Right lobe of liver (tissue), 4 donors: ENCODE measurements around the gene DOCK3.

Experiments
- POLR2A ChIP-seq: fragments of 450-650 bp; IDR thresholded peaks from one replicate; pipeline ENCODE4 v1.6.1; 2017; ENCODE audit warnings: antibody characterized with exemption, mild to moderate bottlenecking
- TF ChIP-seq, protein P1 (sequence below), 4 donors: fragments of 200-600 bp in 3 of 4; fragments of 450-650 bp in 1 of 4; IDR thresholded peaks; one replicate each; pipeline versions ENCODE4 v1.5.1 to v1.8.0; 2016 to 2022; ENCODE audit warnings: antibody characterized with exemption in 4 of 4, mild to moderate bottlenecking in 2 of 4
- donor health status: DM: no; HTN: no; CAD: no.
- donor health status: DM: no; HTN: no; CAD: no.
- donor health status: DM: no; HTN: yes; CAD: no.

DNA sequence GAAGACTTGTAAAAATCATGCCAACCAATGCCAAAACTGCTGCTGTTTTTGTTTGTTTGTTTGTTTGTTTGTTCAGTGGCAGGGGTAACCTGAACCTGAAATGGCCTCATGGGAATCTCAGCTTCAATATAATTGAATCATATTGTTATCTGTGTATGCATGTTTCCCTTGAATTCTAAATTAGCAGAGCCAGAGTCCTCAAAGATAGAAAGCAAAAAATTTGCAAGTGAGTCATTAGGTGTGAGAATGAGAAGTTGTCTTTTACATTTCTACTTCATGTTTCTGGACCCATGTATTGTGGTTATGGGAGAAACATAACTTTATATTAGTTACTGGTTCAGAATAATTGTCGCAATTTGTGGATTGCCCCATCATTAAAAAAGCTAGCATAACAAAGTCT lies 249.2 kb downstream of the DOCK3 start:
- TF ChIP-seq, protein P1, sequence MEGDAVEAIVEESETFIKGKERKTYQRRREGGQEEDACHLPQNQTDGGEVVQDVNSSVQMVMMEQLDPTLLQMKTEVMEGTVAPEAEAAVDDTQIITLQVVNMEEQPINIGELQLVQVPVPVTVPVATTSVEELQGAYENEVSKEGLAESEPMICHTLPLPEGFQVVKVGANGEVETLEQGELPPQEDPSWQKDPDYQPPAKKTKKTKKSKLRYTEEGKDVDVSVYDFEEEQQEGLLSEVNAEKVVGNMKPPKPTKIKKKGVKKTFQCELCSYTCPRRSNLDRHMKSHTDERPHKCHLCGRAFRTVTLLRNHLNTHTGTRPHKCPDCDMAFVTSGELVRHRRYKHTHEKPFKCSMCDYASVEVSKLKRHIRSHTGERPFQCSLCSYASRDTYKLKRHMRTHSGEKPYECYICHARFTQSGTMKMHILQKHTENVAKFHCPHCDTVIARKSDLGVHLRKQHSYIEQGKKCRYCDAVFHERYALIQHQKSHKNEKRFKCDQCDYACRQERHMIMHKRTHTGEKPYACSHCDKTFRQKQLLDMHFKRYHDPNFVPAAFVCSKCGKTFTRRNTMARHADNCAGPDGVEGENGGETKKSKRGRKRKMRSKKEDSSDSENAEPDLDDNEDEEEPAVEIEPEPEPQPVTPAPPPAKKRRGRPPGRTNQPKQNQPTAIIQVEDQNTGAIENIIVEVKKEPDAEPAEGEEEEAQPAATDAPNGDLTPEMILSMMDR (IDR thresholded peaks at IDR 0.05): no peak
- no peak for TF ChIP-seq POLR2A
